A549 treated with RU486 at 1 μM for 4 hours (cell line): Measurements from ENCODE around the gene ACER2. TPM values are rescaled to one million over a fixed set of nuclear protein-coding genes. Genes with fewer than 3 reads are reported as not detected.

Experiments used
- total RNA-seq: library from RNA; stranded (reverse); fragments of 200-300 nt; extraction: Qiagen RNA extraction; gene quantifications from 5 replicates; pipeline ENCODE4 v1.2.3, GENCODE V29; 2022; ENCODE audit warnings: low read depth

Gene ACER2
- total RNA-seq: 1.8 to 3.0 TPM (median 2.4 TPM) in 5 replicates

DNA sequence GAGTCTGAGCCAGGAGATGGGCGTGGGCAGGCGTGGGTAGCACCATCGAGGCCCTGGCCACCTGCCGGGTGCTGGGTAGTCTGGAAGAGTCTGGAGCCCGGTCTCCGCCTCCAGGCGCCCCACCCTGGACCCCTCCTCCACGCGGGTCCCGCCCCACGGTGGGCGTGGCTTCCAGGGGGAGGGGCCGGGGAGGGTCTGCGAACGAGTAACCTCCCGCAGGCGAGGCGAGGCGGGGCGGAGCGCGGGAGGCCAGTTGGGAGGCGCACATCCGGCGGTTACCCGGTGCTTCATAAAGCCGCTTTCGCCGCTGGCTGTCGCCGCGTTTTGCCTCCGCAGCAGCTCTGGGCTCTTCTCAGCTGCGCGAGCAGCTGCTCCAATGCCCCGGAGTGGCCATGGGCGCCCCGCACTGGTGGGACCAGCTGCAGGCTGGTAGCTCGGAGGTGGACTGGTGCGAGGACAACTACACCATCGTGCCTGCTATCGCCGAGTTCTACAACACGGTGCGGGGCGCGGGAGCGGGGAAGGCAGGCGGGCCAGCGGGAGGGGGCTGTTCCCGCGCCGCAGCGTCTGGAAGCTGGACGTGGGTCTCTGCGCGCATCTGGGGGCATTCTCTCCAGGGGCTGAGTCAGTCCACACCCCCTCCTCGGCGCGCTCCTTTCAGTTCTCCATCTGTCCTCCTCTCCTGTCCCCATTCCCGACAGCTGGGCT is at the start of gene ACER2:
Gene ACER2, plus strand, starts transcription at position 317 of the 708 bp plus-strand sequence. Its CDS starts 76 bp downstream, at position 393.

Other genes with a start within 250 kb of the ACER2 start
- gene DENND4C, start 178.3 kb upstream of the ACER2 start, total RNA-seq: 12.8 to 22.3 TPM (median 20.5 TPM) in 5 replicates
- 2,326 to 3,154 TPM (median 2,769 TPM) in 5 replicates for gene RPS6, start 28.8 kb upstream of the ACER2 start, total RNA-seq